ENCODE results near the gene KLF9. TPM values are rescaled to one million over a fixed set of nuclear protein-coding genes. Genes with fewer than 3 reads are reported as not detected.

Gene KLF9
- total RNA-seq, 1 donor from 2014 or later = 91.0 TPM

DNA sequence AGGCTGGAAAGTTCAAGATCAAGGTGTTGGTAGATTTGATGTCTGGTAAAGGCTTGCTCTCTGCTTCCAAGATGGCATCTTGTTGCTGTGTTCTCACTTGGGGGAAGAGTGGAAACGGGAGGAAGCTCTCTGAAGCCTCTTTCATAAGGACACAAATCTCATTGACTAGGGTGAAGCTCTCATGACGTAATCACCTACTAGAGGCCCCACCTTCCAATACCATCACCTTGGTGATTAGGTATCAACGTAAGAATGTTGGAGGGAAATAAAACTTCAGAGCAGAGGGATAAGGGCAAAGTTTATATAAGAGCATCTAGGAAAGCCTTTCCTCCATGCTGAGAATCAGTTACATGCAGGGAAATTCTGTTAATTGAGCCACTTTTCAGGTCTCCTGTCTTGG is 15.4 kb upstream of the KLF9 start:
- H3K27ac ChIP-seq = no peak overlapping the region
- DNase-seq (no peak), ATAC-seq (no peak)
- no peaks in the 10 kb centered on the region for H3K9me3 ChIP-seq
- H3K4me1 ChIP-seq = peaks cover 4% of the 10 kb centered on the region
- H3K4me3 ChIP-seq = no peak overlapping the region
- H3K36me3 ChIP-seq = no peaks in the 10 kb centered on the region
- TF ChIP-seq, protein P1, sequence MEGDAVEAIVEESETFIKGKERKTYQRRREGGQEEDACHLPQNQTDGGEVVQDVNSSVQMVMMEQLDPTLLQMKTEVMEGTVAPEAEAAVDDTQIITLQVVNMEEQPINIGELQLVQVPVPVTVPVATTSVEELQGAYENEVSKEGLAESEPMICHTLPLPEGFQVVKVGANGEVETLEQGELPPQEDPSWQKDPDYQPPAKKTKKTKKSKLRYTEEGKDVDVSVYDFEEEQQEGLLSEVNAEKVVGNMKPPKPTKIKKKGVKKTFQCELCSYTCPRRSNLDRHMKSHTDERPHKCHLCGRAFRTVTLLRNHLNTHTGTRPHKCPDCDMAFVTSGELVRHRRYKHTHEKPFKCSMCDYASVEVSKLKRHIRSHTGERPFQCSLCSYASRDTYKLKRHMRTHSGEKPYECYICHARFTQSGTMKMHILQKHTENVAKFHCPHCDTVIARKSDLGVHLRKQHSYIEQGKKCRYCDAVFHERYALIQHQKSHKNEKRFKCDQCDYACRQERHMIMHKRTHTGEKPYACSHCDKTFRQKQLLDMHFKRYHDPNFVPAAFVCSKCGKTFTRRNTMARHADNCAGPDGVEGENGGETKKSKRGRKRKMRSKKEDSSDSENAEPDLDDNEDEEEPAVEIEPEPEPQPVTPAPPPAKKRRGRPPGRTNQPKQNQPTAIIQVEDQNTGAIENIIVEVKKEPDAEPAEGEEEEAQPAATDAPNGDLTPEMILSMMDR (IDR thresholded peaks at IDR 0.05) = no peak
- H3K27me3 ChIP-seq = no peaks in the 10 kb centered on the region
- intact Hi-C loops (cut with DNase I) = no loop called here

DNA sequence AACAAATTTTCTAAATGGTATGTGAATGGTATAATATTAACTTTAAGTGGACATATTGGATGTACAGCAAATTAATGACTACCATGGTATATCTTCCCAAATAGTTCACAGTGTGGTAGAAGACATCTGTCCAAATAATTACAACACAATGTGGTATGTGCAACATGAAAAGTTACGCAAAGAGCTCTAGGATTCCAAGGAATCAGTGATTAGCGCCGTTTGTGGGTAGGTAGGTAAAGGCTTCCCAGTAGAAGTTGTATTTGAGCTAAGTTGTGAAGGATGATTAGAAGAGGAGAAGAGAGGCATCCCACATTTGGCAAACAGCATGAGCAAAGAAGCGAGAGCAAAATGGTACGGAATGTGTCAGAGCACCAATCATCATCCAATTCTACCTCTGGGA is 14.3 kb upstream of the KLF9 start:
- H3K36me3 ChIP-seq = no peaks in the 10 kb centered on the region
- intact Hi-C loops (cut with DNase I) = no loop called here
- H3K4me3 ChIP-seq = no peak overlapping the region
- DNase-seq = no peak
- no peaks in the 10 kb centered on the region for H3K9me3 ChIP-seq
- H3K27me3 ChIP-seq = no peaks in the 10 kb centered on the region
- ATAC-seq = no peak
- H3K27ac ChIP-seq = no peak overlapping the region
- TF ChIP-seq, protein P1 (IDR thresholded peaks at IDR 0.05) = no peak
- peaks cover 4% of the 10 kb centered on the region for H3K4me1 ChIP-seq

DNA sequence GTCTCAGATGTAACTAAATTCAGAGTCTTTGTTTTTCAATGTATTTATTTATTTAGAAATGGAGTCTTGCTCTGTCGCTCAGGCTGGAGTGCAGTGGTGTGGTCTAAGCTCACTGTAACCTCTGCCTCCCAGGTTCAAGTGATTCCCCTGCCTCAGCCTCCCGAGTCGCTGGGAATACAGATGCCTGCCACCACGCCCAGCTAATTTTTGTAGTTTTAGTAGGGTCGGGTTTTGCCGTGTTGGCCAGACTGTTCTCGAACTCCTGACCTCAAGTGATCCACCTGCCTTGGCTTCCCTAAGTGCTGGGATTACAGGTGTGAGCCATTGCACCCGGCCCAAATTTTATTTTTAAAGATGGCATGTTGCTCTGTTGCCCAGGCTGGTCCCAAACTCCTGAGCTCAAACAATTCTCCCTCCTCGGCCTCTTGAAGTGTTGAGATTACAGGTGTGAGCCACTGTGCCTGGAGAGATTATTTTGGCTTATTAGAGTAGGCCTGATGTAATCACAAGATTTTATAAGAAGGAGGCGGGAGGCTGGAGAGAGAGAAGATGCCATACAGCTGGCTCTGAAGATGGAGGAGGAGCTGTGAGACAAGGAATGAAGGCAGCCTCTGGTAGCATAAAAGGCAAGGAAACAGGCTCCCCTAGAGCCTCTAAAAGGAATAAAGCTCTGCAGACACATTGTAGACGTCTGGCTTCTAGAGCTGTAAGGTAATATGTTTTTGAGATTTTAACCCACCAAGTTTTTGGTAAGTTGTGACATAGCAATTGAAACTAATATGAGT is 12.9 kb upstream of the KLF9 start:
- peaks cover 10% of the 10 kb centered on the region for H3K4me1 ChIP-seq
- no peak overlapping the region for H3K4me3 ChIP-seq
- intact Hi-C loops (cut with DNase I) = no loop called here
- peak overlapping the region; percentile 27 for H3K27ac ChIP-seq
- DNase-seq (no peak), ATAC-seq (peak; percentile 70)
- no peaks in the 10 kb centered on the region for H3K27me3 ChIP-seq
- TF ChIP-seq, protein P1 (IDR thresholded peaks at IDR 0.05) = peak; percentile 23
- no peaks in the 10 kb centered on the region for H3K9me3 ChIP-seq
- no peaks in the 10 kb centered on the region for H3K36me3 ChIP-seq

DNA sequence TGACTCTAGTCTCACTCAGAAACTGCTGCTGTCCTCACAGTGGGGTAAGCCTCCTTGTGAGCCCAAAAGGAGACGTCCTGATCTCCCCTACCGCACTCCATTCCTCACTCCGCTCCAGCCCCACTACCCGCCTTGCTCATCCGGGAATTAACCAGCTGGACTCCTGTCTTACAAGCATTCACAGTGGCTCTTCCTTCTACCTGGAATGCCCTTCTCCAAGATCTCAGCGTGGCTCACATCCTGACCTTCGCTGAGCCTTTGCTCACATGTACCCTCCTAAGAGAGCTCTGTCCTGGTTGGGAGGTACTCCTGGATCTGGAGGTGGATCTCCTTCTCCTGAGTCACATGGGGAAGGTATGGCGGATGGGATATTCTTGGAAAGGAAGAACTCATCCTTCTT is 10.7 kb upstream of the KLF9 start:
- Histone ChIP-seq H3K27me3 (no peaks in the 10 kb centered on the region), H3K9me3 (no peaks in the 10 kb centered on the region), H3K27ac (no peak overlapping the region), H3K4me3 (no peak overlapping the region), H3K36me3 (no peaks in the 10 kb centered on the region), H3K4me1 (peaks cover 28% of the 10 kb centered on the region)
- intact Hi-C loops (cut with DNase I) = no loop called here
- ATAC-seq (no peak), DNase-seq (no peak)
- TF ChIP-seq, protein P1 (IDR thresholded peaks at IDR 0.05) = no peak

DNA sequence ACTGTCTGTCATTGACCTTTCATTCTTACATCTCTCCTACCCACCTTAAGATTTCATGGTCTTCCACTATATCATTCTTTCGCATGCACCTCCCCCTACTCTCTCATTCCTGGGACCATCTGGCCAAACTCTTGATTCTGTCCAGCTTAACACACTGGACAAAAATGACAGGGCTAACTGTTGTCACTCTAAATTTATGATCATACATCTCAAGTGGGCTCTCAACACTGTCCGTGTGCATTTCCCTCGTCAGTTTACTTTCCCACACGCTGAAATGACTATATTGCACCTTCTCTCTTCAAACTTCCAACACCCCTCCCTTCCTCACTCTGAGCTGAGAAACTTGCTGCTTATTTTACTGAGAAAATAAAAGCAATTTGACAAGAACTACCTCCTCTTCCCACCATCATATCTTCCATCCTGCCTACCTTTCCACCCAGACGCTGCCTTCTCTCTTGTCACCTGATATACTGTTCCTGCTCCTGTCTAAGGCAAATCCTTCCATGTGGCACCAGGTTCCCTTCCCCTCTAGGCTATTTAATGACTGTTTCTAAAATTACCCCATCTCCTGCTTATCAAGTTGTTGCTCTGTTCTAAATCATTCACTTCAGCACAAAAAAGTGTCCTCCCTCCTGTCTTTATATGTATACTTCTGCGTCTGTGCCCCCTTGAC is 8.1 kb upstream of the KLF9 start:
- Histone ChIP-seq H3K4me3 (no peak overlapping the region), H3K27me3 (no peaks in the 10 kb centered on the region), H3K36me3 (no peaks in the 10 kb centered on the region), H3K27ac (peak overlapping the region; percentile 100), H3K4me1 (peaks cover 41% of the 10 kb centered on the region), H3K9me3 (no peaks in the 10 kb centered on the region)
- DNase-seq (no peak), ATAC-seq (no peak)
- intact Hi-C loops (cut with DNase I) = loop anchor here (5.0 kb wide), 1 partner anchor 55 kb away; no protein-coding TSS in a partner anchor
- TF ChIP-seq, protein P1 (IDR thresholded peaks at IDR 0.05) = no peak
